ENCODE measurements around the gene PCBP3. TPM values are rescaled to one million over a fixed set of nuclear protein-coding genes. Genes with fewer than 3 reads are reported as not detected.
"Not testable (repeated sequence)": the region's sequence is repeated elsewhere in the genome, so short reads cannot be mapped to it uniquely, and the experiment has no call there.

The PCBP3 gene
- total RNA-seq, 1 donor from 2014 or later = not detected

DNA sequence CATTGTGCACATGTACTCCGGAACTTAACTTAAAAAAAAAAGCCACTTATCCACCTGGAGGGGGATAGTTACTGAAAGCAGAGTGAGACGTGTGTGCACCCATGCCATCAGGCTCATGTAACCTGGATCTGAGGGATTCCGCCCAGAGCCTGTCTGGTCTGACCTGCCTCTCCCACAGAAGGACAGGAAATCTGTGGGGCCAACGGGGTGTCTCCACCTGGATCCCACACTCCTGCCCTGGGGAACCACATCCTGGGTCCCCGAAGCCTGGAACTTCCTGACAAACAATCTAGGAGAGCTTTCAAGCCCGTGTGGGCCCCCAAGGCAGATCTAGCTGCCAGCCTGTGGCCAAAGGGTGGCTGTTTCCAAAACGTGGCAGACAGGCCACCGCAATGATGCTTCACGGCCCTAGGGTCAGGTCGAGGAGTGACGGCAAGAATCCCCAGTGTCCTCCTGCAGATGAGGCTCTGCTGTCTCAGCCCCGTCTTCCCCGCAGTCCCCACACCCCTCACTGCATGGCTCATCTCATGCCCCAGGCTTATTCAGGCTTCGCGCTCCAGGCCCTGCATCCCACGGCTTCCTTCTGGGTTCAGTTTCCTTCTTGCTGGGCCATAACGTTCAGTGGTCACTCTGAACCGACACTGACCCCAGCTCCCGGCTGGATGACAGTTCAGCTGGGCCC lies 21.0 kb upstream of the PCBP3 start:
- no peak for DNase-seq (ENCODE audit: low read depth)
- TF ChIP-seq, protein P1, sequence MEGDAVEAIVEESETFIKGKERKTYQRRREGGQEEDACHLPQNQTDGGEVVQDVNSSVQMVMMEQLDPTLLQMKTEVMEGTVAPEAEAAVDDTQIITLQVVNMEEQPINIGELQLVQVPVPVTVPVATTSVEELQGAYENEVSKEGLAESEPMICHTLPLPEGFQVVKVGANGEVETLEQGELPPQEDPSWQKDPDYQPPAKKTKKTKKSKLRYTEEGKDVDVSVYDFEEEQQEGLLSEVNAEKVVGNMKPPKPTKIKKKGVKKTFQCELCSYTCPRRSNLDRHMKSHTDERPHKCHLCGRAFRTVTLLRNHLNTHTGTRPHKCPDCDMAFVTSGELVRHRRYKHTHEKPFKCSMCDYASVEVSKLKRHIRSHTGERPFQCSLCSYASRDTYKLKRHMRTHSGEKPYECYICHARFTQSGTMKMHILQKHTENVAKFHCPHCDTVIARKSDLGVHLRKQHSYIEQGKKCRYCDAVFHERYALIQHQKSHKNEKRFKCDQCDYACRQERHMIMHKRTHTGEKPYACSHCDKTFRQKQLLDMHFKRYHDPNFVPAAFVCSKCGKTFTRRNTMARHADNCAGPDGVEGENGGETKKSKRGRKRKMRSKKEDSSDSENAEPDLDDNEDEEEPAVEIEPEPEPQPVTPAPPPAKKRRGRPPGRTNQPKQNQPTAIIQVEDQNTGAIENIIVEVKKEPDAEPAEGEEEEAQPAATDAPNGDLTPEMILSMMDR (conservative IDR thresholded peaks at IDR 0.05; ENCODE audit: low read depth, low read length) = no peak
- no peak overlapping the region for H3K4me3 ChIP-seq (ENCODE audit: low read depth, low read length)

DNA sequence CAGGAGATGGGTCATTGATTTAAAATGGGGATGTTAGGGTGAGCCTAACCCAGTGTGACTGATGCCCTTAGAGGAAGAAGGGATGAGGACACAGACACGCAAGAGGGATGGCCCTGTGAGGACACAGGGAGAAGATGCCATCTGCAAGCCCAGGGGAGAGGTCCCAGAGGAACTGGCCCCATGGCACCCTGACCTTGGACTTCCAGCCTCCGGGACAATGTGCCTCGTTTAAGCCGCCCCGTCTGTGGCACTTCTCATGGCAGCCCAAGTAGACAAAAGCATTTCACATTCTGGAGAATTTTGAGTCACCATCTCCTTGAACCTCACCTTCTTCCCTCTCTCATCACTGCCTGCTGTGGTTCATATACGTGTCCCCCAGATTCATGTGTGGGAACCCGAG lies 20.1 kb upstream of the PCBP3 start:
- no peak for DNase-seq (ENCODE audit: low read depth)
- TF ChIP-seq, protein P1 (conservative IDR thresholded peaks at IDR 0.05; ENCODE audit: low read depth, low read length) = no peak
- H3K4me3 ChIP-seq (ENCODE audit: low read depth, low read length) = no peak overlapping the region

DNA sequence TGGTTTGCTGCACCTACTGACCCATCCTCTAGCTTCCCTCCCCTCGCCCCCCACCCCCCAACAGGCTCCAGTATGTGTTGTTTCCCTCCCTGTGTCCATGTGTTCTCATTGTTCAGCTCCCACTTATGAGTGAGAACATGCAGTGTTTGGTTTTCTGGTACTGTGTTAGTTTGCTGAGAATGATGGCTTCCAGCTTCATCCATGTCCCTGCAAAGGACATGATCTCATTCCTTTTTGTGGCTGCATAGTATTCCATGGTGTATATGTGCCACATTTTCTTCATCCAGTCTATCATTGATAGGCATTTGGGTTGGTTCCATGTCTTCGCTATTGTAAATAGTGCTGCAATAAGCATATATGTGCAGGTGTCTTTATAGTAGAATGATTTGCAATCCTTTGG lies 17.4 kb upstream of the PCBP3 start:
- H3K4me3 ChIP-seq (ENCODE audit: low read depth, low read length); DNase-seq (ENCODE audit: low read depth): not testable (repeated sequence)

DNA sequence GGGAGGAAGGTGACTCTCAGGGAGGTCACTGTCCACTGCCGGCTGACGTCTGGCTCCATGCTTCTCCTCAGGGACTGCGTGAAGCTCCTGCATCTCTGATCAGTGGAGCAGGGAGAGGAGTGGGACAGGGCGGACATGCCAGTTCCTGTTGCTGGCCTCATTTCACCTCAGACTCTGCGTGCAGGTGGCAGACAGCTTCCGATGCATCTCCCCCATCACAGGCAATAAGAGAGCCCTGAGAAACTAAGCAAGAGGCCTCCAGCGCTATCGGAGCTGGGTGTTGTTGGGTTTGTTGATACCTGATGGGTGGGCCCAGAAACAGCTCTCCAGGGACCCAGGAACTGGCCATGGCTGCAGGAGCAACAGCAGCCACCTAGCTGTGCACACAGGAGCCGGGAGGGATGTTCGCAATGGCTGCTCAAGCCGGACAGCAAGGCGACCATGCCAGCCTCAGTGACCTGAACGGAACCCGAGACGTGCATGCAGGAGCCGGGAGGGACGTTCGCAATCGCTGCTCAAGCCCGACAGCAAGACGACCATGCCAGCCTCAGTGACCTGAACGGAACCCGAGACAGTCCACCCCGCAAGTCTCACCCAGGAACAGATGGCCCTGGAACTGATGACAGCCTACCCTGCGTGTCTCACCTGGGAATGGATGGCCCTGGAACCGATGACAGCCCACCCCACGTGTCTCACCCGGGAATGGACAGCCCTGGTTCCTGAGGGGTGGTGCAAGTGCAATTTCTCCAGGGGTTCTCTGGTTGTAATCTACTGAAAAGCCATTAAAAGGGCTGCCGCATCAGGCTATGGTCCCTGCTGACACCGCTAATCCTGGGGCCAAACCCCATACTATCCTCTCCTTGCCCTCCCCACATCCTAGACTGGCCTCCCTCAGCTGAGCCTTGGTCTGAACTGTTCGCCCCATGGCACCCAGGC lies 14.2 kb upstream of the PCBP3 start:
- TF ChIP-seq, protein P1 (conservative IDR thresholded peaks at IDR 0.05; ENCODE audit: low read depth, low read length) = no peak
- no peak overlapping the region for H3K4me3 ChIP-seq (ENCODE audit: low read depth, low read length)
- DNase-seq (ENCODE audit: low read depth) = no peak

DNA sequence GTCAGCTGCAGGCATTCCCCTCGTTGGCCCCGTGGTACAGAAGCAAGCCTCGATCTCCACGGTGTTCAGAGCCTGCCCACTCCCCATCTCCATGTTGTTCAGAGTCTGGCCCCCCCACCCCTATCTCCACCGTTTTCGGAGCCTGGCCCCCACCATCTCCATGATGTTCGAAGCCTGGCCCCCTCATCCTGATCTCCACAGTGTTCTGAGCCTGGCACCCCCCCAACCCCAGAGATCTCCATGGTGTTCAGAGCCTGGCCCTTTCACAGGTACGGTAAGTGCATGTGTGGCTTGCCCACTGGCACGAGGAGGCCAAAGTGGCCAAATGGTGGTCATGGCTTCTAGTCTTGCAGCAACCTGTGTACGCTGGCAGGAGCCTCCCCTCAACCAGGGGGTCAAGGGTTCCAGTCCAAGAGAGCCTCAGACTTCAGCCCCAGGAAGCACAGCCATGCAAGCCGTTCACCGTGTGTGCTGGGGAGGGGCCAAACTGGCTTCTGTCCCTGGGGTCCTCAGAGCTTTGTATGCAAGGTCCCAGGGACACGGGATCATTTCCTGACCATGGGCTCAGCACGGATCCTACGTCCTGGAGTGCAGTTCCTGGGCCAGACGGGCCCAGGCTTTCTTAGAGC lies 13.3 kb upstream of the PCBP3 start:
- DNase-seq (ENCODE audit: low read depth) = no peak
- TF ChIP-seq, protein P1 (conservative IDR thresholded peaks at IDR 0.05; ENCODE audit: low read depth, low read length) = no peak
- H3K4me3 ChIP-seq (ENCODE audit: low read depth, low read length) = no peak overlapping the region

DNA sequence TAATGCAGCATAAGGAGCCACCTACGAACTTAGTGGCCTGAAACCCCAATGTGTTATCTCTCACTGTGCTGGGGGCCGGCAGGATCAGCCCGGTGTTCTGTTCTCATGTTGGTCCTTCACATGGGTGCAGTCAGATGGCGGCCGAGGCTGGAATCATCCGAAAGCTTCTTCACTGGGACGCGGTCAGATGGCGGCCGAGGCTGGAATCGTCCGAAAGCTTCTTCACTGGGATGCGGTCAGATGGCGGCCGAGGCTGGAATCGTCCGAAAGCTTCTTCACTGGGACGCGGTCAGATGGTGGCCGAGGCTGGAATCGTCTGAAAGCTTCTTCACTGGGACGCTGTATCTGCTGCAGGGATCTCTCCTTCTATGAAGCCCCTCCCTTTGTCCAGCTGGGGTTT lies 12.6 kb upstream of the PCBP3 start:
- DNase-seq (ENCODE audit: low read depth) = no peak
- no peak overlapping the region for H3K4me3 ChIP-seq (ENCODE audit: low read depth, low read length)
- TF ChIP-seq, protein P1 (conservative IDR thresholded peaks at IDR 0.05; ENCODE audit: low read depth, low read length) = no peak

DNA sequence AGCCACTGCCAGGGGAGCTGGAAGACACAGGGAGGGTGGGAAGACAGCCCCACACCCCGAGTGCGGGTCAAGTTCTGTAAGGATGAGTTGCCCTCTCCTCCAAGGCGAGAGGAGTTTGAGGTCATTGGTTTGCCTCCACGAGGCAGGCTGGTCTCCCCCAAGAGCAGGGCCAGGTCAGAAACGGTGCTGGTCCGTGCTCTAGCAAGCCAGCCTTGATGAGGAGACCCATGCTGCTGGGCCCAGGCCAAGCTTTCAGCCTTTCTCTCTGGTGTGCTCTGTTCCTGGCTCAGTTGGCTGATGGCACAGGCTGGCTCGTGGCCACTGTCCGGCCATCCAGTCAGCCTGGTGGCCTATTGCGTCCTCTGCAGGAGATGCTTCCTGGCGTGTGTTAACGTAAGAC lies 12.0 kb upstream of the PCBP3 start:
- DNase-seq (ENCODE audit: low read depth) = no peak
- H3K4me3 ChIP-seq (ENCODE audit: low read depth, low read length) = no peak overlapping the region
- TF ChIP-seq, protein P1 (conservative IDR thresholded peaks at IDR 0.05; ENCODE audit: low read depth, low read length) = no peak
